Measurements from ENCODE around the gene TMEFF2.

DNA sequence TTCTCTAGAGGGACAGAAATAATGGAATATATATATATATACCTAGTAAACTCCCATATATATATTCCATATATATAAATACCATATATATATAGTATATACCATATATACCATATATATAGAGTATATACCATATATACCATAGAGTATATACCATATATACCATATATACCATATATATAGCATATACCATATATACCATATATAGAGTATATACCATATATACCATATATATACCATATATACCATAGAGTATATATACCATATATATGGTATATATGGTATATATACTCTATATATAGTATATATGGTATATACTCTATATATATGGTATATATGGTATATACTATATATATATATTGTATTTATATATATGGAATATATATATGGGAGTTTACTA lies 285.9 kb downstream of the TMEFF2 start:
- TF ChIP-seq CHD1 (IDR thresholded peaks at IDR 0.05; ENCODE audit: low read depth, low read length) (no peak), POLR2A (IDR thresholded peaks at IDR 0.05; ENCODE audit: low read depth, low read length) (no peak), SMC3 (IDR thresholded peaks at IDR 0.05; ENCODE audit: low read depth, low read length) (no peak), RAD21 (IDR thresholded peaks at IDR 0.05; ENCODE audit: low read length) (no peak), RFX5 (IDR thresholded peaks at IDR 0.05; ENCODE audit: low read depth, low read length) (no peak), BHLHE40 (IDR thresholded peaks at IDR 0.05; ENCODE audit: low read depth, low read length) (no peak), MXI1 (IDR thresholded peaks at IDR 0.05; ENCODE audit: borderline replicate concordance, low read depth, low read length) (no peak)
- TF ChIP-seq, protein P1, sequence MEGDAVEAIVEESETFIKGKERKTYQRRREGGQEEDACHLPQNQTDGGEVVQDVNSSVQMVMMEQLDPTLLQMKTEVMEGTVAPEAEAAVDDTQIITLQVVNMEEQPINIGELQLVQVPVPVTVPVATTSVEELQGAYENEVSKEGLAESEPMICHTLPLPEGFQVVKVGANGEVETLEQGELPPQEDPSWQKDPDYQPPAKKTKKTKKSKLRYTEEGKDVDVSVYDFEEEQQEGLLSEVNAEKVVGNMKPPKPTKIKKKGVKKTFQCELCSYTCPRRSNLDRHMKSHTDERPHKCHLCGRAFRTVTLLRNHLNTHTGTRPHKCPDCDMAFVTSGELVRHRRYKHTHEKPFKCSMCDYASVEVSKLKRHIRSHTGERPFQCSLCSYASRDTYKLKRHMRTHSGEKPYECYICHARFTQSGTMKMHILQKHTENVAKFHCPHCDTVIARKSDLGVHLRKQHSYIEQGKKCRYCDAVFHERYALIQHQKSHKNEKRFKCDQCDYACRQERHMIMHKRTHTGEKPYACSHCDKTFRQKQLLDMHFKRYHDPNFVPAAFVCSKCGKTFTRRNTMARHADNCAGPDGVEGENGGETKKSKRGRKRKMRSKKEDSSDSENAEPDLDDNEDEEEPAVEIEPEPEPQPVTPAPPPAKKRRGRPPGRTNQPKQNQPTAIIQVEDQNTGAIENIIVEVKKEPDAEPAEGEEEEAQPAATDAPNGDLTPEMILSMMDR (conservative IDR thresholded peaks at IDR 0.05; ENCODE audit: low read depth, low read length), result no peak
- TF ChIP-seq, protein P2, sequence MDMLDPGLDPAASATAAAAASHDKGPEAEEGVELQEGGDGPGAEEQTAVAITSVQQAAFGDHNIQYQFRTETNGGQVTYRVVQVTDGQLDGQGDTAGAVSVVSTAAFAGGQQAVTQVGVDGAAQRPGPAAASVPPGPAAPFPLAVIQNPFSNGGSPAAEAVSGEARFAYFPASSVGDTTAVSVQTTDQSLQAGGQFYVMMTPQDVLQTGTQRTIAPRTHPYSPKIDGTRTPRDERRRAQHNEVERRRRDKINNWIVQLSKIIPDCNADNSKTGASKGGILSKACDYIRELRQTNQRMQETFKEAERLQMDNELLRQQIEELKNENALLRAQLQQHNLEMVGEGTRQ (IDR thresholded peaks at IDR 0.05; ENCODE audit: low read depth, low read length), result no peak

All from IMR-90 (cell line).